C4-2B (cell line): Measurements from ENCODE around the gene KRT17.
"Not testable (repeated sequence)": the region's sequence is repeated elsewhere in the genome, so short reads cannot be mapped to it uniquely, and the experiment has no call there.

Experiments used
- H3K27ac ChIP-seq: fragments of 450-650 bp; 2 replicates; pipeline ENCODE4 v1.5.1; 2017
- CTCF ChIP-seq: fragments of 450-650 bp; conservative IDR thresholded peaks from 2 replicates; pipeline ENCODE4 v1.5.1; 2017; ENCODE audit warnings: mild to moderate bottlenecking
- ZFX ChIP-seq: fragments of 450-650 bp; IDR thresholded peaks from 2 replicates; pipeline ENCODE4 v1.6.1; 2017

Gene KRT17

GRCh38 chr17:41588126-41588810 is 36.1 kb downstream of the KRT17 start:
- TF ChIP-seq CTCF (no peak), ZFX (no peak)
- H3K27ac ChIP-seq: no peak overlapping the region

GRCh38 chr17:41586863-41587495 is 37.4 kb downstream of the KRT17 start, which contains the start of gene KRT14:
TSS of gene KRT14 (minus strand) at chr17:41586895. CDS start at chr17:41586834, 61 bp downstream.
- TF ChIP-seq ZFX (no peak), CTCF (no peak)
- H3K27ac ChIP-seq: no peak within 1 kb of the TSS

- no peak for TF ChIP-seq CTCF
- TF ChIP-seq ZFX: no peak
- no peak overlapping the region for H3K27ac ChIP-seq
Measured at GRCh38 chr17:41585301-41586056, 38.9 kb downstream of the KRT17 start.

- H3K27ac ChIP-seq: not testable (repeated sequence)
Measured at GRCh38 chr17:41584331-41584927, 39.9 kb downstream of the KRT17 start.

- H3K27ac ChIP-seq: no peak overlapping the region
Measured at GRCh38 chr17:41583137-41584127, 40.9 kb downstream of the KRT17 start.

GRCh38 chr17:41582061-41582968 is 42.1 kb downstream of the KRT17 start:
- H3K27ac ChIP-seq: not testable (repeated sequence)

More at GRCh38 chr17:41583137-41584127, 40.9 kb downstream of the KRT17 start:
- TF ChIP-seq ZFX: no peak
- peak; percentile 74 for TF ChIP-seq CTCF

- no peak for TF ChIP-seq CTCF
- TF ChIP-seq ZFX: no peak
- H3K27ac ChIP-seq: no peak overlapping the region
Measured at GRCh38 chr17:41581366-41582060, 42.9 kb downstream of the KRT17 start.
